ENCODE results near the gene SRSF9. TPM values are rescaled to one million over a fixed set of nuclear protein-coding genes. Genes with fewer than 3 reads are reported as not detected.
"Not testable (repeated sequence)": the region's sequence is repeated elsewhere in the genome, so short reads cannot be mapped to it uniquely, and the experiment has no call there.

Gene SRSF9
- total RNA-seq, 2 donors from 2014 or later, result 291 to 324 TPM

DNA sequence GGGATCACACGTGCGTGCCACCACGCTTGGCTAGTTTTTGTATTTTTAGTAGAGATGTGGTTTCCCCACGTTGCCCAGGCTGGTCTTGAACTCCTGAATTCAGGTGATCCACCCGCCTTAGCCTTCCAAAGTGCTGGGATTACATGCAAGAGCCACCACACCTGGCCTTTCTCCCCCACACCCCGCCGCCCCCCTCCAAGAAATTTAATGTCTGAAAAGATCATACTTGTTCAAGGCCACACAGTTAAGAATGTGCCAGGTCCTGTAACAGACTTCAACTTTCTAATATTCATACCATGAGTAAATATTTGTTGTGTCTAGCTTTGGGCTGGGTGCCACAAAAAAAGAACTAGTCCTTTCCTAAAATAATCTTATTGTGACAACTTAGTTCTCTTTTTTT lies 14.2 kb downstream of the SRSF9 start:
- H3K27me3 Mint-ChIP-seq (ENCODE audit: insufficient read depth), result no peaks in the 10 kb centered on the region
- 97 to 100% methylated on average over 1 to 7 of the region's 7 CpGs for WGBS, 2 experiments (ENCODE audit: insufficient coverage in 1 of 2, insufficient read length in 1 of 2)
- peaks cover 88% of the 10 kb centered on the region for H3K36me3 ChIP-seq (ENCODE audit: control insufficient read depth, insufficient read depth, low read length)
- TF ChIP-seq, protein P1, sequence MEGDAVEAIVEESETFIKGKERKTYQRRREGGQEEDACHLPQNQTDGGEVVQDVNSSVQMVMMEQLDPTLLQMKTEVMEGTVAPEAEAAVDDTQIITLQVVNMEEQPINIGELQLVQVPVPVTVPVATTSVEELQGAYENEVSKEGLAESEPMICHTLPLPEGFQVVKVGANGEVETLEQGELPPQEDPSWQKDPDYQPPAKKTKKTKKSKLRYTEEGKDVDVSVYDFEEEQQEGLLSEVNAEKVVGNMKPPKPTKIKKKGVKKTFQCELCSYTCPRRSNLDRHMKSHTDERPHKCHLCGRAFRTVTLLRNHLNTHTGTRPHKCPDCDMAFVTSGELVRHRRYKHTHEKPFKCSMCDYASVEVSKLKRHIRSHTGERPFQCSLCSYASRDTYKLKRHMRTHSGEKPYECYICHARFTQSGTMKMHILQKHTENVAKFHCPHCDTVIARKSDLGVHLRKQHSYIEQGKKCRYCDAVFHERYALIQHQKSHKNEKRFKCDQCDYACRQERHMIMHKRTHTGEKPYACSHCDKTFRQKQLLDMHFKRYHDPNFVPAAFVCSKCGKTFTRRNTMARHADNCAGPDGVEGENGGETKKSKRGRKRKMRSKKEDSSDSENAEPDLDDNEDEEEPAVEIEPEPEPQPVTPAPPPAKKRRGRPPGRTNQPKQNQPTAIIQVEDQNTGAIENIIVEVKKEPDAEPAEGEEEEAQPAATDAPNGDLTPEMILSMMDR (conservative IDR thresholded peaks at IDR 0.05), result no peak
- DNase-seq, result no peak
- H3K27ac Mint-ChIP-seq, result no peak overlapping the region
- H3K9me3 ChIP-seq (ENCODE audit: control insufficient read depth, low read length), result no peaks in the 10 kb centered on the region
- H3K4me3 Mint-ChIP-seq, result no peak overlapping the region
- no peaks in the 10 kb centered on the region for H3K9me3 Mint-ChIP-seq
- H3K27me3 ChIP-seq (ENCODE audit: control insufficient read depth, insufficient read depth, low read length, poor library complexity, severe bottlenecking), result no peaks in the 10 kb centered on the region
- H3K9ac ChIP-seq (ENCODE audit: extremely low read depth, low read length, poor library complexity, severe bottlenecking), result no peak overlapping the region
- no peaks in the 10 kb centered on the region for H3K4me1 Mint-ChIP-seq
- H3K4me3 ChIP-seq (ENCODE audit: low read length), result no peak overlapping the region
- H3K36me3 Mint-ChIP-seq (ENCODE audit: low read depth), result peaks cover 72% of the 10 kb centered on the region
- peaks cover 4% of the 10 kb centered on the region for H3K4me1 ChIP-seq (ENCODE audit: control insufficient read depth, insufficient read depth, low read length)
- no peak overlapping the region for H3K27ac ChIP-seq (ENCODE audit: low read depth, low read length)

DNA sequence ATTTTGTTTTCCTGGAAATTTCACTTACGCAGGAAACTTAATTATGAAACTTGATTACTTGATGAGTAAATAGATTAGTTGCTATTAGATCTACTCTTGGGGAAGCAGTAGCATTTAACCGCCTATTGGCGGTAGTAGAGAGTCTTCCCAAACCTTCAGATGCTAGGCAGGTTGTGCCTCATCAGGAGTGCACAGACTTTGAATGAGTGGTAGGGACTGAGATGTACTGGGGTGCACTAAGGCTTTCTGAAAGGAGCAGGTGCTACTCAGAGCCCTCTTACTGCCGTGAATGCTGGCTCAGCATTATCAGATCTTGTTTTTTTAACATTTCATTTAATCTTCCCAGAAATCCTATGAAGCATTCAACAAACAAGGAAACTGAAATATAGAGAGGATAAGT lies 15.6 kb downstream of the SRSF9 start:
- Histone ChIP-seq H3K27me3 (ENCODE audit: control insufficient read depth, insufficient read depth, low read length, poor library complexity, severe bottlenecking) (no peaks in the 10 kb centered on the region), H3K9ac (ENCODE audit: extremely low read depth, low read length, poor library complexity, severe bottlenecking) (no peak overlapping the region), H3K4me1 (ENCODE audit: control insufficient read depth, insufficient read depth, low read length) (peaks cover 4% of the 10 kb centered on the region), H3K27ac (ENCODE audit: low read depth, low read length) (no peak overlapping the region), H3K36me3 (ENCODE audit: control insufficient read depth, insufficient read depth, low read length) (peaks cover 86% of the 10 kb centered on the region), H3K4me3 (ENCODE audit: low read length) (no peak overlapping the region), H3K9me3 (ENCODE audit: control insufficient read depth, low read length) (no peaks in the 10 kb centered on the region)
- Mint-ChIP-seq H3K27me3 (ENCODE audit: insufficient read depth) (no peaks in the 10 kb centered on the region), H3K27ac (no peak overlapping the region), H3K9me3 (no peaks in the 10 kb centered on the region), H3K36me3 (ENCODE audit: low read depth) (peaks cover 70% of the 10 kb centered on the region), H3K4me3 (no peak overlapping the region), H3K4me1 (no peaks in the 10 kb centered on the region)
- no peak for DNase-seq
- WGBS, 2 experiments (ENCODE audit: insufficient coverage in 1 of 2, insufficient read length in 1 of 2), result 71 to 100% methylated on average over 1 to 3 of the region's 4 CpGs
- TF ChIP-seq, protein P1 (conservative IDR thresholded peaks at IDR 0.05), result peak; percentile 81

DNA sequence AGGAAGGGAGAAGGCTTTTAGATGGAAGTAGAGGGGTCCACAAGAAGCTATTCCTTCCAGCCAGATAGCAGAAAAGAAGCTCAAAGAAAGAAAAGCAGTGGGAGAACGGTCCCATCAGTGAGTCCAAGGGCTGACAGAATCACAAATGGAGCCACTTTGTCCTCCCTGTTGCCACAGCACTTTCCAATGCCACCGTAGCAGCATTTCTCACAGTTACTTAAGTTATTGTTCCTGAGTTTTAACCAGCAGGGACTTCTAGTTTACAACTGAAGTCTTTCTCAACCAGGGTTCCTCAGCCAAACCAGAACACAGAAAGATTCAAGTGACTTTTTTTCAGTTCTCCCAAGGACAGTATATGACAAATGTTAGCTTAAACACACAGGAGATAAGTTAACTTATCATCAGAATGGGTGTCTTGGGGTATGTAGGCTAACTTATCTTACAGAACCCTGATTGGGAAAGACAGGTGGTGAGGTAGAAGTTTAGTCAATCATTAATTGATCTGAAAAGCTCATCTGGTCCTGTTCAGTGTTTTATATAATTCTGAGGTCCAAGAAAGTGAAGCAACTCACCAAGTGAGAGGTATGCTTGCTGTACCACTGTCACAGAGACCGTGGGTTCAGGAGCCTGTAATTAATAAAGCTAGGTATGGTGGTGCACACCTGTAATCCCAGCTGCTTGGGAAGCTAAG lies 16.3 kb downstream of the SRSF9 start:
- no peaks in the 10 kb centered on the region for H3K9me3 ChIP-seq (ENCODE audit: control insufficient read depth, low read length)
- Mint-ChIP-seq H3K4me3 (no peak overlapping the region), H3K27ac (peak overlapping the region; percentile 48), H3K9me3 (no peaks in the 10 kb centered on the region), H3K36me3 (ENCODE audit: low read depth) (peaks cover 64% of the 10 kb centered on the region), H3K4me1 (no peaks in the 10 kb centered on the region), H3K27me3 (ENCODE audit: insufficient read depth) (no peaks in the 10 kb centered on the region)
- peak overlapping the region; percentile 25 for H3K4me3 ChIP-seq (ENCODE audit: low read length)
- no peaks in the 10 kb centered on the region for H3K27me3 ChIP-seq (ENCODE audit: control insufficient read depth, insufficient read depth, low read length, poor library complexity, severe bottlenecking)
- WGBS, 2 experiments (ENCODE audit: insufficient coverage in 1 of 2, insufficient read length in 1 of 2), result 86 to 88% methylated on average over 3 of the region's 3 CpGs
- H3K9ac ChIP-seq (ENCODE audit: extremely low read depth, low read length, poor library complexity, severe bottlenecking), result no peak overlapping the region
- H3K36me3 ChIP-seq (ENCODE audit: control insufficient read depth, insufficient read depth, low read length), result peaks cover 80% of the 10 kb centered on the region
- TF ChIP-seq, protein P1 (conservative IDR thresholded peaks at IDR 0.05), result no peak
- H3K27ac ChIP-seq (ENCODE audit: low read depth, low read length), result no peak overlapping the region
- H3K4me1 ChIP-seq (ENCODE audit: control insufficient read depth, insufficient read depth, low read length), result peaks cover 4% of the 10 kb centered on the region
- no peak for DNase-seq

DNA sequence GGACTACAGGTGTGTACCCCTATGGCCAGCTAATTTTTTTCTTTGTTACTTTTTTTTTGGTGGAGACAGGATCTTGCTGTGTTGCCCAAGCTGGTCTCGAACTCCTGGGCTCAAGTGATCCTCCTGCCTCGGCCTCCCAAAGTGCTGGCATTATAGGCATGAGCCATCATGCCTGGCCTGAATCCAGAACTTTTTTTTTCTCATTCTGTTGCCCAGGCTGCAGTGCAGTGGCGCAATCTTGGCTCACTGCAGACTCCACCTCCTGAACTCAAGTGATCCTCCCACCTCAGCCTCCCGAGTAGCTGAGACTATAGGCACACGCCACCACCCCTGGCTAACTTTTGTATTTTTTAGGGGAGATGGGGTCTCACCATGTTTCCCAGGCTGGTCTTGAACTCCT lies 17.0 kb downstream of the SRSF9 start:
- Histone ChIP-seq H3K4me3 (ENCODE audit: low read length) (peak overlapping the region; percentile 25), H3K36me3 (ENCODE audit: control insufficient read depth, insufficient read depth, low read length) (peaks cover 80% of the 10 kb centered on the region)
- peaks cover 68% of the 10 kb centered on the region for H3K36me3 Mint-ChIP-seq (ENCODE audit: low read depth)
- not testable (repeated sequence) for H3K27ac Mint-ChIP-seq; H3K27me3 ChIP-seq (ENCODE audit: control insufficient read depth, insufficient read depth, low read length, poor library complexity, severe bottlenecking); H3K9me3 Mint-ChIP-seq; H3K9ac ChIP-seq (ENCODE audit: extremely low read depth, low read length, poor library complexity, severe bottlenecking); H3K27ac ChIP-seq (ENCODE audit: low read depth, low read length); H3K4me3 Mint-ChIP-seq; H3K27me3 Mint-ChIP-seq (ENCODE audit: insufficient read depth); H3K9me3 ChIP-seq (ENCODE audit: control insufficient read depth, low read length); H3K4me1 ChIP-seq (ENCODE audit: control insufficient read depth, insufficient read depth, low read length); DNase-seq; H3K4me1 Mint-ChIP-seq
- WGBS, 2 experiments (ENCODE audit: insufficient coverage in 1 of 2, insufficient read length in 1 of 2), result 93 to 97% methylated on average over 4 to 5 of the region's 5 CpGs
